GM18520 (cell line): ENCODE data around the gene SIK2.
"Not testable (repeated sequence)": the region's sequence is repeated elsewhere in the genome, so short reads cannot be mapped to it uniquely, and the experiment has no call there.

Experiments used
- ATAC-seq: cut with Tn5 transposase; IDR thresholded peaks from one replicate; pipeline ENCODE4 v1.9.1; 2021; ENCODE audit not compliant: unreplicated experiment

SIK2 gene

GRCh38 chr11:111748035-111748804, 146.0 kb downstream of the SIK2 start:
- ATAC-seq: no peak

- ATAC-seq: no peak
Observed at GRCh38 chr11:111749646-111750045, 147.4 kb downstream of the SIK2 start.

GRCh38 chr11:111756097-111756496, 153.8 kb downstream of the SIK2 start:
- ATAC-seq: no peak

DNA sequence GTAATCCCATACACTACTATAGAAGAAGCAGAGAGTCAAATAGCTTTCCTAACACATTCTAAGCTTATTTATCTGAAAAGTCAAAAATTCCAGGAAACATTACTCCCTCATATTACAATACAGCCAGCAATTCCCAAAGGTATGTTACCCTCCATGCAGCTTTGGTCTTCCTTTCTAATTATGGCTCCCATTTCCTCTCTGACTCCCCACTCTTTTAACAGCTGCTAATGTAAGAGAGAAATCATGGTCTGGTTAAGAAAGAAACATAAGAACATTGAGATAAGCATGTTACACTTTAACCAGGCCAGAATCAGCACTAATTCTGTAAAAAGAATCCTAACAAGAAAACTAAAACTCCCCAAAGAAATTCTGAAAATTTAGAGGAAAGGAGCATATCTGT, 157.1 kb downstream of the SIK2 start:
- ATAC-seq: no peak

DNA sequence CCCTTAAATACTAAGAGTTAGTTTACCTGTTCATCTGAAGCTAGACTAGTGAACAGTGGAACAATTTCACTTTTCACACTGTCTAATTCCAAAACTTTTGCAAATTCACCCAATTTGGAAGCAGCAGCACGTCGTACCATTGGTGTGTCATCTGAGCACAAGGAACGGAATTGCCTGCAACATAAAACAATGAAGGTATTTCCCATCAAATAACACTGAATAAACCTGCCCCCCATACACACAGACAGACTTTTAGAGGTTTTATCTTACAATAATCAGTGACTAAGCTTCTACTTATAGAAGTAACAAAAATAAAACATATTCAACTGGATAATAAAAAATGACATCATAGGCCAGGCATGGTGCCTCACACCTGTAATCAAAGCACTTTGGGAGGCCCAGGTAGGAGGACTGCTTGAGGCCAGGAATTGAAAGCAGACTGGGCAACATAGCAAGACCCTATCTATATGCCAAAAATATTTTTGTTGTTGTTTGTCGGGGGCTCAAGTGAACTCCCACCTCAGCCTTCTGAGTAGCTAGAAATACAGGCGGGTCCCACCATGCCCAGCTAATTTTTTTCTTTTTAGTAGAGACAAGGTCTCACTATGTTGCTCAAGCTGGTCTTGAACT, 157.6 kb downstream of the SIK2 start:
- ATAC-seq: no peak

DNA sequence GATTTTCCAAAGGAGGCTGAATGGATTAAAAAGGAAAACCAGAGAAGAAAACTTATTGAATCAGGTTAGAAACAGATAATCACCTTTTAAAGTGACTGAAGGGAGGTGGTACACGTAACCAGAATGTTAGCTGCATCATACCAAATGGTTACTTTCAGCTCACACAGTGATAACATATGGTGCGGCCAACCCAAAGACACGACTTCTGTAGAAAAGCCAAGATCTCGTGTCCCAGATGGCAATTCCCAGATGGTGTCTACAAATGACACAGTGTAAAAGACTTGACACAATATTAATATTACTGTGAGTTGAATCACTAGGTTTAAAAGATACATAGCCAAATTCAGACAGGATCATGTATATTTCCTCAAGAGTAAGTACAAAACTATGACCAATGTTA, 158.8 kb downstream of the SIK2 start:
- no peak for ATAC-seq

DNA sequence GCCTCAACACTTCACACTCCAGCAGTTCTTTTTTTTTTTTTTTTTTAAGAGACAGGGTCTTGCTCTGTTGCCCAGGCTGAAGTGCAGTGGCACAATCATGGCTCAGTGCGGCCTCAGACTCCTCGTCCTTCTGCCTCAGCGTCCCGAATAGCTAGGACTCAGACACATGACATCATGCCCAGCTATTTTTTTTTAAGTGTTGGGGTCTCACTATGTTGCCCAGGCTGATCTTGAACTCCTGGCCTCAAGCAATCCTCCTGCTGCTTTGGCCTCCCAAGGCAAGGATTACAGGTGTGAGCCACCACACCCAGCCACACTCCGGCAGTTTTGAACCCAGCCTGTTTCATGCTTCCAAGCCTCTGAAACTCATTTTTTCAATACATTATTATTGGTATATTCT, 160.3 kb downstream of the SIK2 start:
- no peak for ATAC-seq

GRCh38 chr11:111762981-111763643, 160.9 kb downstream of the SIK2 start:
- no peak for ATAC-seq

- no peak for ATAC-seq
Observed at GRCh38 chr11:111764621-111765020, 162.4 kb downstream of the SIK2 start.

DNA sequence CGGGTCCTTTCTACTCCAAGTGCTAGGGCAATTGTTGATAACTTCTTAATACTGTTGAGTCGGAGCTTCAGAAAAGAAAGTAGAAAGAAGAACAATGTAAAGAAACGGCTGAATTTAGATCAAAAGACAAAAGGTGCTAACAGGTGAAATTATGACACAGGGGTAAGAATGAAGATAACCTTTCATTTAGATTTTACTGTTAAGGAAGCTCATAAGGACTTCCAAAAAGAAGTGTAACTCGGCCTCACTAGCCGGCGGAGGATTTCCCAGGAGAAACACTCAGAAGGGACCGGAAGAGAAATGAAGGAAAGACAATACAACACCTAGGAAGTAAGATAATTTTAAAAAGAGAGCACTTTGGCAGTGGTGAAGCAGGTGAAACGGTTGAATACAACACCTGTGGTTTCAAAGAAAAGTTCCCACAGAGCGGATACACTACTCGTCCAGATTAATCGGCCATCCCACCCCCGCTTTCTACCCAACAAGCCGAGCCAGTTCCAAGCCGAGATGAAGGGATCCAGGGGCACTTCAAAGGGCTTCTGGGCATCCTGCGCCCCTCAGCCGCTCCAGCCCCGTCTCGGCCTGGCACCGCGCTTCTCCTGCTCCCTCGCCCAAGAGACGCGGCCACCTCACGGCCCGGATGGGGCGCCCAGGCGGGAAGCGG, 163.2 kb downstream of the SIK2 start:
- peak; percentile 30 for ATAC-seq

GRCh38 chr11:111765984-111766833, 164.0 kb downstream of the SIK2 start, which contains the start of gene PPP2R1B:
TSS of gene PPP2R1B (minus strand) at chr11:111766389. CDS start at chr11:111766361, 28 bp downstream.
- ATAC-seq: peak; percentile 46

GRCh38 chr11:111766834-111767142, 164.5 kb downstream of the SIK2 start:
- no peak for ATAC-seq

DNA sequence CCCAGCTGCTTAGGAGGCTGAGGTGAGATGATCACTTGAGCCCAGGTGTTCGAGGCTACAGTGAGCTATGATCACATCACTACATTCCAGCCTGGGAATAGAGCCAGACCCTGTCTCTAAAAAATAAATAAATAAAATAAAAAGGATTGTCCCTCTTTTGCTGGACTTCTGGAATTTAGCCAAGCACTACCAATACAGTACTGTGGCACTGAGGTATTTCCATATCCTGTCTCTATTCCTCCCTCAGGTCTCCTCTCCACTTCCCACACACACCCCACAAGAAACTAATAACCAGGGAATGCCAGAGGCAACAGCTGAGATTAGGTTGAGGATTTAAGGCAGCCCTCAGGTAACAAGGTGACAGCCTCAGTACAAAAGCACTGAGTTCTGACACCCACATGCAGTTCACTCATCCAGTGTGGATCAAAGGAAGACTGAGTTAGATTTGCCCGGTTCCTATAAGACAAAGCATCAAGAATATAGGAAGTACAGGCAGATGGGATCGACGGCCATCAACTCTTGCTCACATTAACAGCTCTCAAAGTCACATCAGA, 168.4 kb downstream of the SIK2 start:
- ATAC-seq: no peak

GRCh38 chr11:111771205-111771604, 169.0 kb downstream of the SIK2 start:
- ATAC-seq: not testable (repeated sequence)

GRCh38 chr11:111772535-111772934, 170.3 kb downstream of the SIK2 start:
- ATAC-seq: no peak

DNA sequence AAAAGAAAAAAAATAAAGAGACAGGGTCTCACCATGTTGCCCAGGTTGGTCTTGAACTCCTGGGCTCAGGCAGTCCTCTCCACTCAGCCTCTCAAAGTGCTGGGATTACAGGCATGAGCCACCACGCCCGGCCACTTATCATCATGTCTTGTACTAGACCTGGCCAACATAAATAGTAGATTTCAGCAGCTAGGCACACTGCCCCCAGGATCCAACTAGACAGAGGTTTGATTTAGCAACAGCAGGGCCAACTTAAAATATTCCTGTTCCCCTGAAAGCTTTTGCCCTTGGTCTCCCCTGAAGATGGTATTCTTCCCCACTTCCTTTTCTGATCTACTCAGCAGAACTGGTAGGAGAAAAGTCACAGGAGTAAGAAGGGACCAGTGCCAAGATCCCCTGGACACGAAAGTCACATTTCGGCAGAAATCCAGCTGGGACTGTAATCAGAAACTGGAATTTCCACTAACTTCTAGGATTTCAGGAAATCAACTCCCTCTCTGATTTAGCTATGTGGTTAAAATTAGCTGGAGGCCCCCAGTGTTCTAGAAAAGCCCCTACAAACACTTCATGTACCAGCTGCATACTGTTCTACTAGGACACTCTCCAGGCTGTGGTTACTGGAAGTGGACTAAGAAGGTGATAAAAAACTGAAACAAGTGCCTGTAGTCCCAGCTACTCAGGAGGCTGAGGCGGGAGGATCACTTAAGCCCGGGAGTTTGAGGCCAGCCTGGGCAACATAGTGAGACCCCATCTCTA, 172.9 kb downstream of the SIK2 start:
- ATAC-seq: no peak

GRCh38 chr11:111776398-111777093, 174.3 kb downstream of the SIK2 start:
- peak; percentile 92 for ATAC-seq

DNA sequence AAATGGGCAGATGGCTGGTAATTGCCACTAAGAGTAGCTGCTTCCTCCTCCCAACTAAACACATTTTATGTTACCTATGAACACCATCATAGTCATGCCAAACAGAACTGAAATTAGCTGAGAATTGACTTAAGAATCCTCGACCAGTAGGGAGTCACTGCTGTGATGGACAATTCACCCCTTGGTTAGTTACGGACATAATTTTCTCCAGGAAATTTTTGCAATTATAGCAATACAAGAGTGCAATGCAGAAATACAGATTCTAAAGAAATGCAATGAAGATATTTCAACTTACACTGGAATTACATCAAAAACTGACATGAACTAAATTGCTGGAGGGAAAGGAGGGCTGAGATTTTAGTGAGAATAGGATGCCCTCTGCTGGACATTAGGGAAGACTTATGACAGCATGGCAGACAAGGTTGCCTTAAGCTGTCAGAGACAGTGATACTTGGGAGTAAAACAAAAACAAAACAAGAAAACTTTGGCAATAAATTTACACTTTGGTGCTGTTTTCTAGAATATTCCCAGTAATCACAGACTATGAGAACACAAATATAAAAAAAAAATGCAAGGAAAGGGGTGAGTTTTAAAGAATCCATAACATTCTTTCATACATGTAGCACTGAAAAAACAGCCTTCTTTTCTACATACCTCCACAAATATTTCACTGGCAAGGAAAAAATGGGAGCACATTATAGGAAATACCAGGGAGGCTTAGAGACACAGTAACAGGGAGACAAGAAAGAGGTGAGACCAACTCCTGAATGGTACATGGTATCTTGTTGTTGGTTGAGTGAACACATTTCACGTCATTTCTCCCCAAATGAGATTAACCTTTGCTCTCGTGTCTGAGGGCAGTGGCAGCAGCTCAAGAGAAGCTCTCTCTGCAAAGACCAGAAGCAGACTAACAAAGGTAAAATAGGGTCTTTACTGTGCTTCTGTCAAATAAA, 175.1 kb downstream of the SIK2 start:
- no peak for ATAC-seq
